Keratinocyte (primary cell): ENCODE data around the gene DESI2.
"Not testable (repeated sequence)": the region's sequence is repeated elsewhere in the genome, so short reads cannot be mapped to it uniquely, and the experiment has no call there.

Experiments
- EZH2 ChIP-seq: IDR thresholded peaks from one replicate; pipeline ENCODE4 v1.6.1; 2012; ENCODE audit warnings: inconsistent platforms, mild to moderate bottlenecking, low read length, moderate library complexity
- TF ChIP-seq, protein P1 (sequence below), 3 experiments: IDR thresholded peaks in 1 of 3; conservative IDR thresholded peaks in 1 of 3; optimal IDR thresholded peaks in 1 of 3; 2 replicates in 2 of 3; 3 replicates in 1 of 3; pipeline versions ENCODE3 to v1.5.1; 2011; ENCODE audit warnings: low read length in 3 of 3, mild to moderate bottlenecking in 3 of 3, moderate library complexity in 2 of 3, control low read depth in 1 of 3, inconsistent platforms in 1 of 3; ENCODE audit not compliant: insufficient read depth in 2 of 3; ENCODE audit errors: extremely low read depth in 1 of 3

DNA sequence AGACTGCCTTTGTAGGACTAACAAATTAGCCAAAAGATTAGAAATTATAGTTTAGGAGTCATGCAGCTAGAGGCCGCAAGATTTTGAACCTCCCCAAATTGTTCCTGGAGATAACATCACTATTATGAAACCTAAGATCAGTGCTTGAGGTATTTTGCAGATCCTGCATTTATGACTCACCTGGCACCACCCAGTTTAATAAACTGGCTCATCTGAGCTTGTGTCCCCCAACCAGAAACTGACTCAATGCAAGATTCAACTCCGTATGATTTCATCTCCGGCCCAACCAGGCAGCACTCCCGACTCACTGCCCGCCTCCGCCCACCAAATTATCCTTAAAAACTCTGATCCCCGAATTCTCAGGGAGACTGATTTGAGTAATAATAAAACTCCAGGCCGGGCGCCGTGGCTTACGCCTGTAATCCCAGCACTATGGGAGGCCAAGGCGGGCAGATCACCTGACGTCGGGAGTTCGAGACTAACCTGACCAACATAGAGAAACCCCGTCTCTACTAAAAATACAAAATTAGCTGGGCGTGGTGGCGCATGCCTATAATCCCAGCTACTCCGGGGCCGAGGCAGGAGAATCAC is 87.2 kb downstream of the DESI2 start:
- TF ChIP-seq, protein P1, sequence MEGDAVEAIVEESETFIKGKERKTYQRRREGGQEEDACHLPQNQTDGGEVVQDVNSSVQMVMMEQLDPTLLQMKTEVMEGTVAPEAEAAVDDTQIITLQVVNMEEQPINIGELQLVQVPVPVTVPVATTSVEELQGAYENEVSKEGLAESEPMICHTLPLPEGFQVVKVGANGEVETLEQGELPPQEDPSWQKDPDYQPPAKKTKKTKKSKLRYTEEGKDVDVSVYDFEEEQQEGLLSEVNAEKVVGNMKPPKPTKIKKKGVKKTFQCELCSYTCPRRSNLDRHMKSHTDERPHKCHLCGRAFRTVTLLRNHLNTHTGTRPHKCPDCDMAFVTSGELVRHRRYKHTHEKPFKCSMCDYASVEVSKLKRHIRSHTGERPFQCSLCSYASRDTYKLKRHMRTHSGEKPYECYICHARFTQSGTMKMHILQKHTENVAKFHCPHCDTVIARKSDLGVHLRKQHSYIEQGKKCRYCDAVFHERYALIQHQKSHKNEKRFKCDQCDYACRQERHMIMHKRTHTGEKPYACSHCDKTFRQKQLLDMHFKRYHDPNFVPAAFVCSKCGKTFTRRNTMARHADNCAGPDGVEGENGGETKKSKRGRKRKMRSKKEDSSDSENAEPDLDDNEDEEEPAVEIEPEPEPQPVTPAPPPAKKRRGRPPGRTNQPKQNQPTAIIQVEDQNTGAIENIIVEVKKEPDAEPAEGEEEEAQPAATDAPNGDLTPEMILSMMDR (optimal IDR thresholded peaks at IDR 0.05 in 1 of 3, IDR thresholded peaks at IDR 0.05 in 1 of 3, conservative IDR thresholded peaks at IDR 0.05 in 1 of 3; ENCODE audit: extremely low read depth in 1 of 3, insufficient read depth in 2 of 3, low read length in 3 of 3) = not testable (repeated sequence)
- TF ChIP-seq EZH2 = not testable (repeated sequence)
